Mucosa of gallbladder (tissue), 1 donor: Measurements from ENCODE around the gene SLC38A1. TPM values are rescaled to one million over a fixed set of nuclear protein-coding genes. Genes with fewer than 3 reads are reported as not detected.
A peak's percentile ranks its signal among the peaks of the same experiment; 100 is the strongest.
"Not testable (repeated sequence)": the region's sequence is repeated elsewhere in the genome, so short reads cannot be mapped to it uniquely, and the experiment has no call there.

ENCODE experiments used
- DNase-seq: peaks from one replicate; pipeline ENCODE4 v3.0.0-alpha.2; 2020; ENCODE audit warnings: low spot score
- total RNA-seq: library from RNA; stranded (reverse); gene quantifications from one replicate; pipeline ENCODE4 v1.2.1, GENCODE V29; 2021
- donor health status: DM: no; HTN: no; CAD: no.

Gene SLC38A1
- 70.2 TPM for total RNA-seq

DNA sequence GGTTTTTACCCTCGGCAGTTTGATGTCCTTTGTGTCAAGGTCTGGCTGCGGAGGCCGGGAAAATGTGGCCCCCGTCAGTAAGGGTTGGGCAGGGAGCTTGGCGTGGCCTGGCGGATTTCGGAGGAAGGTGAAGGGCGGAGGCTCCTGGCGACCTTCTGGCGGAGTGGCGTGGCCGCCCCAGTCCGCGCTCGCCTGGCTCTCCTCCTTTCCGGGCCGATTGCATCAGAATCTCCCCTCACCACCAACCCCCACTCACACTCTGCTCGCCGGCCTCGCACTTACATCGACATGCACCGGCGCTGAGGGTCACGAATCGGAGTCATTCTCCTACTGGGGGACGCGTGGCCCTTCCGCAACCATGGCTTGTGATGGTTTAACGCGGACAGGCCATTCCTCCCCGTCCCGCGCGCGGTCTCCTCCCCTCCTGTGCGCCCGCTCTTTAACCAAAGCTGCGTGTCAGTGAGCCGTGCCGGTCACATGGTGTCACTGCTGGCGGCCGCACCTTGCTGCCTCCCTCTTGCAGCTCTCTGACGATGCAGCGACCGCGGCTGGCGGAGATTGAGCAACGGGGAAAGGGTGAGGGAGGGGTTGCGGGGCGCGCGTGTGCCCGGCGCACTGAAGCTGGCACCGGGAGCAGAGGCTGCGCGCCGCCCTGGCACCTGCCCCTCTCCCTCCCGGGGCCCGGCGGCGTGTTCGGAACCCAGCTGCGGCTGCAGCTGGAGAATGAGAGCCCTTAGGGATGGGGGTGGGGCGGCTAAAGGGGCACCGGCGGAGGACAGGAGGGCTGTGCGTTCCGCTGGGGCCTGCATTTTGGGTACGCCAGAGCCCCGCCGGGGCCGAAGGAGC, at the start of gene SLC38A1:
SLC38A1 (minus strand) TSS at position 461 of the 846 bp plus-strand sequence. CDS start 29,243 bp downstream, outside the sequence.
- peak; percentile 86 for DNase-seq

DNA sequence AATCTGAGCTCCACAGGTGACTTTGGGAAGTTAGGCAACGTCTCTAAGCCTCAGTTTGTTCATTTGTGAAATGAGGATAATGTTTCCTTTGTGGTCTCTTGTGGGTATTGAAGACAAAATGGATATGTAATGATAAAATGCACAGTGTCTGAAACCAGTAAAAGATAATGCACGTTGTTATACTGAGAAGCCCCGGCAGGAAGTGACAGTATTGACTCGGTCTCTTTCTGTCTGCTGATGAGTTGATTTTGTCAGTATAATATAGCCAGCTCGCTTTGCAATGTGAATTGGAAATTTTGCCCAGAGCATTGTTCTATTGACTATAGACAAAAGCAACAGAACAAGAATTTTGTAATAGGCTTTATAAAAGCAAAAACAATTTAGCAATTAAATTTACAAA, 49.2 kb upstream of the SLC38A1 start:
- DNase-seq, result no peak

DNA sequence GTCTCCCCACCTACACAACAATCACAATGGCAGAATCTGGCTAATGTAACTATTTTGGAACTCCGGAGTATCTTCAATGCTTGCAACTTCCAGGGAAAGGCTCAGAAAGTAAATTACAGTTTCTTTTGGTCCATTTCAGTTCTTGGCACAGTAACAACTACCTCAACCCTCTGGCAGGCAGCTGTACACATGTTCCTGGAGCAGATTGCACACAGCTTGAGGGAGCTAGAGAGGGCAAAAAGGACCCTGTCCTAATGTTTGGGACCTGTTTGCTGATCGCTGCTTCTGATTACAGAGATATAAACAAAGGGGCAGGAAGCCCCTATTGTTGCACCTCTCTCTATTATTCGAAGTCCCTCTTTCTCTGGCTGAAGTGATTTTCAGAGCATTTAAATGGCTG, 35.2 kb upstream of the SLC38A1 start:
- no peak for DNase-seq

- DNase-seq, result peak; percentile 20
Observed at GRCh38 chr12:46303039-46303666, 34.3 kb upstream of the SLC38A1 start.

GRCh38 chr12:46300910-46301309, 32.1 kb upstream of the SLC38A1 start:
- DNase-seq, result no peak

DNA sequence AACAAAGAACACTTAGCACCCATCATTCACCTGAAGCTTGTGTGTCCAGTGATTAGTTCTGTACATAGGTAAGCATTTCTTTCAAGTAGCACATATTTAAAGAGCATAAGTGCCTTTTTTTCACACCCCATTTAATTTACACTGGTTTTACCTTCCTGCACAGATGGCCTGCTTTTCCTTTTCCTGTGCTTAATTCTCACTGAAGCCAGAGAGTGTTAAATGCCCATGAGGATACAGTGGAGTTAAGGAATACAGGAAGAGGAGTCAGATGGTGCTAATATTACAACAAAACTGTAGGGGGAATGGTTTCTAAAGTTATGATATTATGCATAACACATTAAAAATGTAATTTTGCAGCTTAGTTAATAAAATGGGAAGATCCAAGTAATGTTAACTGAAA, 31.0 kb upstream of the SLC38A1 start:
- no peak for DNase-seq

- no peak for DNase-seq
Observed at GRCh38 chr12:46298261-46298660, 29.4 kb upstream of the SLC38A1 start.

GRCh38 chr12:46296822-46297221, 28.0 kb upstream of the SLC38A1 start:
- no peak for DNase-seq

GRCh38 chr12:46292754-46293402, 24.0 kb upstream of the SLC38A1 start:
- DNase-seq, result no peak

DNA sequence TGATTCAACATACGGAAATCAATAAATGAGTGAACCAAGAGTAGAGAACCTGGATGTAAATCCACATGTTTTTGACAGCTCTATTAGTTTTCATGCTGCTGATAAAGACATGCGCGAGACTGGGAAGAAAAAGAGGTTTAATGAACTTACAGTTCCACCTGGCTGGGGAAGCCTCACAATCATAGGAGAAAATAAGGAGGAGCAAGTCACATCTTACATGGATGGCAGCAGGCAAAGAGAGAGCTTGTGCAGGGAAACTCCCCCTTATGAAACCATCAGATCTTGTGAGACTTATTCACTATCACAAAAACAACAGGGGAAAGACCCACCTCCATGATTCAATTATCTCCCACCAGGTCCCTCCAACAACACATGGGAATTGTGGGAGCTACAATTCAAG, 23.1 kb upstream of the SLC38A1 start:
- not testable (repeated sequence) for DNase-seq

GRCh38 chr12:46285177-46285576, 16.3 kb upstream of the SLC38A1 start:
- DNase-seq, result not testable (repeated sequence)

- no peak for DNase-seq
Observed at GRCh38 chr12:46282829-46283228, 14.0 kb upstream of the SLC38A1 start.

DNA sequence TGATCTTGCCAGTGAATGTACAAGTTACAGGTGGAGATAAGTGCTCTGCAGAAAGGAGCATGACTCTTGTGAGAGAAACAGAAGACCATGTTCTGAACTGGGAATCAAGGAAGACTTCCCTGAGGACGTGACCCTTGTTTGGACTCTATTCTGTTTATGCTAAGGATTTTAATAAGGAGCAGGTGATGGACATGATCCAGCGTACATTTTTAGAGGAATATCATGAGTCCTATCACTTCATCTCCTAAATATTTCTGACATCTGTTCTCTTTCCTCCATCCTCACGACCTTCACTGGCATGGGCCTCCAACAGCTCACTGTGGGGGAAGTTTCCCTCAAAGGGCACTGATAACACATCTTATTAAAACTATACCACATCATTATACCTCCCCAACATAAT, 7.9 kb upstream of the SLC38A1 start:
- DNase-seq, result no peak

DNA sequence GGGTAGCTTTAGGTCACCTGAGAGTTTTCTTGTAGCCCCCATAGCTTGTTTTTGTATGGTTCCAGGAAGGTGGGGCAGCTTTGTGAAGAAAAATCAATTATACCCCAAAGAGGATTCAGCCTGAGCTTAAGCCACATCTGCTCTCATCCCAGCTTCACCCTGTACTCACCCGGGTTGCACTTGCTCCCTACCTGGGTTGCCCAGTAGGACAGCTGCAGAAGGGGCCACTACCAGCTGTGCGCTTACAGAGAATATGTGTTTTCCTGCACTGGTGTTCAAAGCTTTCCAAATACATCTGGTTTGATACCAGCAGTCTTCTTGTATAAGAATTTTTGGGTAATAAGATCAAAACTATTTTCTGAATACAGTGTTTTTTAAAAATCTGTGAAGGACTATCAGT, 3.0 kb upstream of the SLC38A1 start:
- DNase-seq, result no peak

DNA sequence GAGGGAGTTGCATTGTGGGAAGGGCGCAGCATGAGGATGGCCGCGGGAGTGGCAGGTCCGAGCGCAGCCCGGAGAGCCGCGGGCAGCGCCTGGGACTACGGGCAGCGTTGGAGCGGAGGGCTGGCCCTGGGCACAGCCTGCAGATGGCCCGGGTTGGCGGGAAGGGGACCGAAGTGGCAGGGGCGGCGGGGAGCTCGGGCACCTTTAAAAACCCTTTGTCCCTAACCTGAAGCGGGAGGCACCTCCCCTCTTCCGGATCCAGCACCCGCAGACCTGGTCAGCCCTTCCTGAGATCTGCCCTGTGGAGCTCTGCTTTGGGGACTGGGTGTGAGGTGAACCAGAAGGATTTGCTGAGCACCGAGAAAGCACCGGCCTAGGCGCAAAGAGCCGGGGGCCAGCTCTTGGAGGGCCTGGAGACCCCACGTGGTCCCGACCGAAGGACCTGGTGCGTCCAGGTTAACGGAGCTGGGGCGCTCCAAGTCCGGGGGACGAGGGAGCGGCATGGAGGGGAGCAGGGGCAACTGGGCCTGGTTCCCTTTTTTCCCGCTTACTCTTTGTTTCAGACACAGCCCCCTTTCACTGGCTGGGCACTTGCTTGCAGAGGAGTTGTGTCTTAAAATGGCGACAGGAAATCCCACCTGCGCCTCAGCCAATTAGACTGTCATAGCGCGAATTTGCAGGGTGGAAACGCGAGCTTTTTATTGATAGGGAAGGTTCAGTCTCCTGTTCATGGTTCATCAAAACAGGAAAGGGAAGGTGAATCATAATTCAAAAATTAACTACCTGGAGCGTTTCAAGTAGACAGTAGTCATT, 792 bp upstream of the SLC38A1 start:
- DNase-seq, result no peak

DNA sequence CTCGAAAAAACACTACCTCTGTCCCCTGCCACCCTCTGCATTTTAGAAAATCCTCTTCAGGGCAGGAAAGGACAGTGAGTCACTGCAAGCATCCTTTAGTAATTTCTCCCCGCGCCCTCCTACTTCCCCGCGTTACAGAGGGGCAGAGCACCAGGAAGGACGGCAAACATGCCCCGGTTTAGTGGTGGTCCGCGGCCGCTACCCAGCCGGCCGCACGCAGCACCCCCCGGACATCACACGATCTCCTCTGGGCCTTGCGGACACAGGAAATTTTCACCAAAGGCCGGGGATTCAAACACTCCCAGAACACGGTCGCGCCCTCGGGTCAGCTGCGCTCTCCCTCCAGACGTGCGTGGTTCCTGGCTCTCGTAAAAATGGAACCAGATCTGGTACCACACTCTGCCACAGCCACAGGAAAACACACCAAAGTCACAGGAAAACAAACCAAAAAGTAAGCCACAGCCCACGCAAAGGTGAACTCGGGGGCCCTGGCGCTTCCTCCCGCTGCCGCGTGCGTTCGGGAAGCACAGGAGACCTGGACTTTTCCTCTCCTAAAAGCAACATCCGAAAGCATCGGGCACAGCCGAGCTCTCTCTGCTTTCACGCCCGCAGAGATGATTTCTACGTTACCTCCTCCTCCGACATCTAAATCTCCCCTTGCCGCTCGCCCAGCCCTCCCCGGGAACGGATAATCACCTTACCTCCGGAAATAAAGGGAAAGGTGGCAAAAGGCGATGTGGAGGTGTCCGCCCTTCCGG, 839 bp downstream of the SLC38A1 start:
- DNase-seq, result no peak

- no peak for DNase-seq
Observed at GRCh38 chr12:46267575-46267824, 1.3 kb downstream of the SLC38A1 start.

DNA sequence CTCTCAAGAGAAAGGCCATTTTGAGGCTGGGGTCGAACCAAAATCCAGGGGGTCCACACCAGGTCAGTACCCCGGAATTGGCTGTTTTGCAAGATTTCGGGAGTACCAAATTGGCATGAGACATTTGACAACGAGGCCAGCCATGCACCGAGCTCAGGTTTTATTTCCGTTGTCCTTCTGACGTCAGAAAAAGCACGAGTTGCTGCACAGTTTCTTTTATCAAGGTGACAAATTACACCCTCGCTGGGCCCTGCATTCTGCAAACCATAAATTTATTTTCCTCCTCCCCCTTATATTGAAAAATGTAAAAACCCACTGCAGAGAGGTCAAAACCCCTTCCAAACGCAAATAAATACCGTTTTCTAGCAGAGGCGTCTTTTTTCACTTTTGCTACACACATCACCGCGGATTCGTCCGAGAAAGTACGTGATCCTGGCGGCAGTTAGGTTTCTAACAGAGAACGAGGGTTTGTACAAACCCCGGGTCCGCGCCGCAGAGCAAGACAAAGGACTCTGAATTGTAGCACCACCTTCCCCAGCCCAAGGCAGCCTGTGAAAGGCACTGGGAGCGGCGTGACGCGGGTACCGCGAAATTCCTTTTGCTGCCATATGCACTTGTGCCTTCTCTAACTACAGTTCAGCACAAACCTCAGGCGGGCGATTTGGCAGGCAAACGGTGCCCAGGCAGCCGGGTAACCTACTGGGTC, 1.8 kb downstream of the SLC38A1 start:
- DNase-seq, result peak; percentile 57

DNA sequence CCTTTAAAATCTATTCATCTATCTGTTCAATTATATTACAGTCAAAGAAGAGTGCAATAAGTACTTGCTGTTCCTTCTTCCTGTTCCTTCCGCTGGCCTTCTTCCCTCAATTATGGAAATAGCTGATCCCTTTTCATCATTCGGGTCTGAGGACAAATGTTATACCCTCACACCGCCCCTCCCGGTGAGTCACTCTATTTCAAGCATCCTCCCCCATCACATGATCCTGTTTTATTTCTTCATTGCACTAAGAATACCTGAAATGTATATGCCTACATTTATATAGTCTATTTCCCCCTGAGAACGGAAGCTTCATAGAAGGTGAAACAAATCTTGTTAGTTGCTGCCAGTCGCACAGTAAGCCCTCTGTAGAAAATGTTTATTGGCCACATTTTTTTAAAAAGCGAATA, 2.5 kb downstream of the SLC38A1 start:
- DNase-seq, result no peak

- DNase-seq, result no peak
Observed at GRCh38 chr12:46265734-46266133, 3.1 kb downstream of the SLC38A1 start.

GRCh38 chr12:46265102-46265501, 3.7 kb downstream of the SLC38A1 start:
- DNase-seq, result no peak
